OCI-LY7 (cell line): ENCODE results near the gene ZMIZ1. TPM values are rescaled to one million over a fixed set of nuclear protein-coding genes. Genes with fewer than 3 reads are reported as not detected.

Experiments
- BruUV-seq: library from RNA; stranded (reverse); fragments of 400-500 nt; replicated peaks from 2 replicates; lab custom pipeline; 2021; lab: Mats Ljungman, UMichigan
- CTCF ChIA-PET: fragments of 300-600 bp; sonication (Branson Sonifier 250); formaldehyde crosslinking; loops from one replicate; lab custom pipeline; 2022; ENCODE audit warnings: antibody characterized with exemption; ENCODE audit not compliant: unreplicated experiment; lab: Charles Lee
- POLR2A ChIA-PET: fragments of 300-600 bp; sonication (Branson Sonifier 250); formaldehyde crosslinking; loops from one replicate; lab custom pipeline; 2022; ENCODE audit warnings: antibody characterized with exemption; lab: Charles Lee
- DNase-seq: peaks from one replicate; pipeline ENCODE4 v3.0.0-alpha.2; 2015; ENCODE audit warnings: low spot score
- H2AFZ ChIP-seq: fragments of 200-600 bp; sonication (generic), shearing (Covaris generic); 2 replicates; pipeline ENCODE4 v1.6.1; 2014; ENCODE audit warnings: mild to moderate bottlenecking, antibody characterized with exemption, low read length, moderate library complexity
- H3K27ac ChIP-seq: fragments of 200-600 bp; sonication (generic); 2 replicates; pipeline ENCODE4 v1.5.1; 2014; ENCODE audit warnings: mixed run types, low read depth, mild to moderate bottlenecking, moderate library complexity, low read length, inconsistent platforms; ENCODE audit not compliant: poor library complexity, severe bottlenecking
- H3K36me3 ChIP-seq: fragments of 200-600 bp; sonication (generic); 2 replicates; pipeline ENCODE4 v1.6.1; 2014; ENCODE audit warnings: mild to moderate bottlenecking, antibody characterized with exemption, low read length, moderate library complexity, mixed read lengths; ENCODE audit not compliant: insufficient read depth
- H3K4me1 ChIP-seq: fragments of 200-600 bp; sonication (generic); 2 replicates; pipeline ENCODE4 v1.5.1; 2014; ENCODE audit warnings: mild to moderate bottlenecking, low read length; ENCODE audit not compliant: insufficient read depth, poor library complexity, severe bottlenecking
- H3K4me2 ChIP-seq: fragments of 200-600 bp; sonication (generic); 2 replicates; pipeline ENCODE4 v1.6.1; 2014; ENCODE audit warnings: mild to moderate bottlenecking, low read length
- H3K4me3 ChIP-seq: fragments of 200-600 bp; sonication (generic); 2 replicates; pipeline ENCODE4 v1.5.1; 2014; ENCODE audit warnings: mild to moderate bottlenecking, low read depth, low read length; ENCODE audit not compliant: poor library complexity, severe bottlenecking
- H3K79me2 ChIP-seq: fragments of 200-600 bp; sonication (generic); 2 replicates; pipeline ENCODE4 v1.6.1; 2016; ENCODE audit warnings: low read depth, mild to moderate bottlenecking, low read length, moderate library complexity, mixed read lengths; ENCODE audit not compliant: insufficient read depth
- H3K9me2 ChIP-seq: fragments of 200-600 bp; sonication (generic); 2 replicates; pipeline ENCODE4 v1.6.1; 2016; ENCODE audit warnings: mild to moderate bottlenecking, low read length, mixed read lengths; ENCODE audit not compliant: insufficient read depth
- H3K9me3 ChIP-seq: fragments of 200-600 bp; sonication (generic); 2 replicates; pipeline ENCODE4 v1.6.1; 2014; ENCODE audit warnings: mild to moderate bottlenecking, mixed run types, low read length, mixed read lengths
- H4K20me1 ChIP-seq: fragments of 200-600 bp; sonication (generic); 2 replicates; pipeline ENCODE4 v1.6.1; 2014; ENCODE audit warnings: mild to moderate bottlenecking, antibody characterized with exemption, low read length, moderate library complexity, mixed read lengths; ENCODE audit not compliant: insufficient read depth
- EZH2phosphoT487 ChIP-seq: fragments of 200-600 bp; sonication (generic); IDR thresholded peaks from 2 replicates; pipeline ENCODE4 v1.6.1; 2018; ENCODE audit warnings: low read depth, borderline replicate concordance, mild to moderate bottlenecking, mixed run types, antibody characterized with exemption, low read length, moderate library complexity, mixed read lengths
- intact Hi-C: fragments of 100-400 bp; cut with micrococcal nuclease; formaldehyde crosslinking; loops from one replicate; pipeline ENCODE4 v1.10.0; 2022; ENCODE audit not compliant: unreplicated experiment
- total RNA-seq, 2 experiments: library from RNA; depleted of rRNA in 1 of 2; stranded (reverse); fragments of >200 nt in 1 of 2; shearing (Covaris generic) in 1 of 2; gene quantifications; 2 replicates each; pipeline ENCODE4 v1.2.3, GENCODE V29; 2014 to 2022
- TF ChIP-seq, protein P1 (sequence below): fragments of 200-600 bp; sonication (generic); conservative IDR thresholded peaks from 2 replicates; pipeline ENCODE4 v1.5.1; 2014; ENCODE audit warnings: mild to moderate bottlenecking, antibody characterized with exemption, low read length, moderate library complexity, mixed read lengths

Gene ZMIZ1
- total RNA-seq, 2 experiments from 2014 or later: 20.4 to 66.9 TPM

DNA sequence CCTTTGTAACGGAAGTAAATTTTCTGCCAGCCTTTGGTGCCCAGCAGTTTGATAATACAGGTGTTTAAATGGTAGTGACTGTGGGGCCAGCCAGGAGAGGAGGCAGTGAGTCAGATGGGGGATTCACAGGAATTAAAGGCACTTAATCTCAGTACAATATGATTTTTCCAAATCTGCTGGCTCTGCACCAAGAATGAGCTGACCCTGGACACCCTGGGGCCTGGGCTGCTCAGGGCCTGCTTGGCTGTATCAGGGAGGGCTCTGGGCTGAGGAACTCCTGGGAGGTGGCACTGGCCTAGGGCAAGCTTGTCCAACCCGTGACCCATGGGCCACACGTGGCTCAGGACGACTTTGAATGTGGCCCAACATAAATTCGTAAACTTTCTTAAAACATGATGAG, 104.1 kb downstream of the ZMIZ1 start:
- Histone ChIP-seq H3K4me3 (no peak overlapping the region), H3K9me3 (no peaks in the 10 kb centered on the region), H2AFZ (no peak overlapping the region), H3K36me3 (no peaks in the 10 kb centered on the region), H3K27ac (no peak overlapping the region), H3K9me2 (no peaks in the 10 kb centered on the region), H3K4me2 (no peak overlapping the region), H4K20me1 (no peaks in the 10 kb centered on the region), H3K4me1 (peaks cover 10% of the 10 kb centered on the region), H3K79me2 (no peaks in the 10 kb centered on the region)
- TF ChIP-seq, protein P1, sequence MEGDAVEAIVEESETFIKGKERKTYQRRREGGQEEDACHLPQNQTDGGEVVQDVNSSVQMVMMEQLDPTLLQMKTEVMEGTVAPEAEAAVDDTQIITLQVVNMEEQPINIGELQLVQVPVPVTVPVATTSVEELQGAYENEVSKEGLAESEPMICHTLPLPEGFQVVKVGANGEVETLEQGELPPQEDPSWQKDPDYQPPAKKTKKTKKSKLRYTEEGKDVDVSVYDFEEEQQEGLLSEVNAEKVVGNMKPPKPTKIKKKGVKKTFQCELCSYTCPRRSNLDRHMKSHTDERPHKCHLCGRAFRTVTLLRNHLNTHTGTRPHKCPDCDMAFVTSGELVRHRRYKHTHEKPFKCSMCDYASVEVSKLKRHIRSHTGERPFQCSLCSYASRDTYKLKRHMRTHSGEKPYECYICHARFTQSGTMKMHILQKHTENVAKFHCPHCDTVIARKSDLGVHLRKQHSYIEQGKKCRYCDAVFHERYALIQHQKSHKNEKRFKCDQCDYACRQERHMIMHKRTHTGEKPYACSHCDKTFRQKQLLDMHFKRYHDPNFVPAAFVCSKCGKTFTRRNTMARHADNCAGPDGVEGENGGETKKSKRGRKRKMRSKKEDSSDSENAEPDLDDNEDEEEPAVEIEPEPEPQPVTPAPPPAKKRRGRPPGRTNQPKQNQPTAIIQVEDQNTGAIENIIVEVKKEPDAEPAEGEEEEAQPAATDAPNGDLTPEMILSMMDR: no peak
- TF ChIP-seq EZH2phosphoT487: no peak
- no TSS peak for BruUV-seq
- CTCF ChIA-PET: no interaction called here
- DNase-seq: no peak
- intact Hi-C loops: no loop called here
- POLR2A ChIA-PET: no interaction called here

DNA sequence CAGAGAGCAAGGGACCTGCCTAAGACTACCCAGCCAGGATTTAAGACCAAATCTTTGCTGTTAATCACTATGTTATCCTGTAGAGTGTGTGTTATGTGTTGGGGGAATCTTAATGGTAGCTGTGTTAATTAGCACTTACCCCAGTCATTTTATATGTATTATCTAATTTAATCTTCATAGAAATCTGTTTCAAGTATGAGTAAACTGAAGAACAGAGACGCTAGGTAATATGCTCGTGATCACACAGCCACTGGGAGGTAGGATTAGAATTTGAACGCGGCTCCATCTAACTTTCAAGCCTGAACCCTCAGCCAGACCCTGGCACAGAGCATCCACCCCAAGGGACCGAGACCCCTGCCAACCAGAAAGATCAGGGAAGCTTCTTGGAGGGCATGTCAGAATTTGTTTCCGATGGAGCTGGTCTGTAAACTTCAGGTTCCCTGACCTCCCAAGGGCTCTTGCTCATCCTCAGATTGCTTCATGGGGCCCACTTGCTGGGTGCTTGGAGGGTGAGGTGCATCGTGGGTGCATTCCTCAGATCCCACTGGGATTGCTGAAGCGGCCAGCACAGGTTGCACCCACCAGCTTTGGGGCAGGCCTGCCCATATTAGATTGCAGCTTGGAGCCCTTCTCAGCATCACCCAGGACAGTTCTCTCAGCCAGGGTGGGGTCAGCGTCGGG, 105.0 kb downstream of the ZMIZ1 start:
- H3K4me2 ChIP-seq: no peak overlapping the region
- no peaks in the 10 kb centered on the region for H3K9me3 ChIP-seq
- no peak for DNase-seq
- POLR2A ChIA-PET: no interaction called here
- H4K20me1 ChIP-seq: no peaks in the 10 kb centered on the region
- no peaks in the 10 kb centered on the region for H3K79me2 ChIP-seq
- CTCF ChIA-PET: no interaction called here
- H2AFZ ChIP-seq: no peak overlapping the region
- H3K4me3 ChIP-seq: no peak overlapping the region
- H3K27ac ChIP-seq: no peak overlapping the region
- H3K36me3 ChIP-seq: no peaks in the 10 kb centered on the region
- BruUV-seq: no TSS peak
- intact Hi-C loops: no loop called here
- TF ChIP-seq, protein P1: no peak
- no peak for TF ChIP-seq EZH2phosphoT487
- H3K4me1 ChIP-seq: peaks cover 19% of the 10 kb centered on the region
- H3K9me2 ChIP-seq: no peaks in the 10 kb centered on the region

DNA sequence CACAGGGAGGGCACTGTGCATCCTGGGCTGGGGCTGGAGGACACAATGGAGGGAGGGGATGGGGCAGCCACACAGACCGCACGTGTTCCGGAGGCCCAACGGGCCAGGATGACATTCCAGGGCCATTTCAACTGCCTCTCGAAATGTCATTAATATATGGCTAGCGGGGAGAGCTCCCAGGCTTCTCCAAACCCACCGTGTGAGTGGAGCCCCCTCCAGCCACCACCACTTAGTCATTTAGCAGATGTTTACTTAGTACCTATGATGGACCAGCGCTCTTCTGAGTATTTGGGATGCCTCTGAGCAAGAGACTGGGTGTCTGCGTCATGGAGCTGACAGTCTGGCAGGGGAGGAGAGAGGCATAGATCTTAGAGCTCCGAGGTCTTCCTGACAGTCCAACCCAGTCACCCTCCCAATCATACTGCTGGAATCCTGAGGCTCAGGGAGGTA, 107.3 kb downstream of the ZMIZ1 start:
- no peaks in the 10 kb centered on the region for H3K9me2 ChIP-seq
- BruUV-seq: no TSS peak
- intact Hi-C loops: no loop called here
- no peak for DNase-seq
- H3K4me1 ChIP-seq: peaks cover 24% of the 10 kb centered on the region
- no peak for TF ChIP-seq EZH2phosphoT487
- TF ChIP-seq, protein P1: no peak
- no peaks in the 10 kb centered on the region for H3K79me2 ChIP-seq
- H2AFZ ChIP-seq: no peak overlapping the region
- no peak overlapping the region for H3K27ac ChIP-seq
- H3K36me3 ChIP-seq: no peaks in the 10 kb centered on the region
- H3K4me2 ChIP-seq: no peak overlapping the region
- H4K20me1 ChIP-seq: no peaks in the 10 kb centered on the region
- no peak overlapping the region for H3K4me3 ChIP-seq
- ChIA-PET POLR2A (no interaction called here), CTCF (no interaction called here)
- H3K9me3 ChIP-seq: no peaks in the 10 kb centered on the region
